Neural progenitor cell (in vitro differentiated cells): ENCODE data around the gene FOXO3B. TPM values are rescaled to one million over a fixed set of nuclear protein-coding genes. Genes with fewer than 3 reads are reported as not detected.
"Not testable (repeated sequence)": the region's sequence is repeated elsewhere in the genome, so short reads cannot be mapped to it uniquely, and the experiment has no call there.

Experiments used
- DNase-seq: peaks from one replicate; pipeline ENCODE4 v3.0.0-alpha.2; 2016; ENCODE audit warnings: low spot score
- H2AFZ ChIP-seq: fragments of 200-600 bp; sonication (generic); replicated peaks from 2 replicates; pipeline ENCODE4 v1.6.1; 2016; ENCODE audit warnings: antibody characterized with exemption
- H3F3A ChIP-seq: fragments of 200-600 bp; sonication (generic); 2 replicates; pipeline ENCODE4 v1.6.1; 2016; ENCODE audit warnings: antibody characterized with exemption, low read depth
- H3K27ac ChIP-seq: fragments of 200-600 bp; sonication (generic); 2 replicates; pipeline ENCODE4 v1.5.1; 2016; ENCODE audit warnings: mild to moderate bottlenecking
- H3K27me3 ChIP-seq: fragments of 200-600 bp; sonication (generic); 2 replicates; pipeline ENCODE4 v1.6.1; 2016; ENCODE audit warnings: mild to moderate bottlenecking, moderate library complexity
- H3K36me3 ChIP-seq: fragments of 200-600 bp; sonication (generic); 2 replicates; pipeline ENCODE4 v1.5.1; 2016
- H3K4me1 ChIP-seq: fragments of 200-600 bp; sonication (generic); 2 replicates; pipeline ENCODE4 v1.6.1; 2016; ENCODE audit warnings: mixed run types
- H3K4me2 ChIP-seq: fragments of 200-600 bp; sonication (generic); 2 replicates; pipeline ENCODE4 v1.6.1; 2016
- H3K4me3 ChIP-seq: fragments of 200-600 bp; sonication (generic); 2 replicates; pipeline ENCODE4 v1.5.1; 2016
- H3K79me2 ChIP-seq: fragments of 200-600 bp; sonication (generic); 2 replicates; pipeline ENCODE4 v1.6.1; 2016; ENCODE audit warnings: low read depth
- H3K9ac ChIP-seq: fragments of 200-600 bp; sonication (generic); 2 replicates; pipeline ENCODE4 v1.6.1; 2016
- H3K9me3 ChIP-seq: fragments of 200-600 bp; sonication (generic); 2 replicates; pipeline ENCODE4 v1.5.1; 2016; ENCODE audit warnings: low read depth
- H4K20me1 ChIP-seq: fragments of 200-600 bp; sonication (generic); 2 replicates; pipeline ENCODE4 v1.6.1; 2016; ENCODE audit warnings: low read depth
- H3K27ac Mint-ChIP-seq: 3 replicates; pipeline ENCODE4 v1.8.0; 2021; ENCODE audit warnings: mixed read lengths
- H3K27me3 Mint-ChIP-seq: 2 replicates; pipeline ENCODE4 v1.8.0; 2022; ENCODE audit warnings: low read depth, mild to moderate bottlenecking, inconsistent platforms, moderate library complexity, mixed read lengths; ENCODE audit not compliant: insufficient read depth
- H3K36me3 Mint-ChIP-seq: 3 replicates; pipeline ENCODE4 v1.8.0; 2021; ENCODE audit warnings: mixed read lengths
- H3K4me1 Mint-ChIP-seq: 3 replicates; pipeline ENCODE4 v1.8.0; 2021; ENCODE audit warnings: mixed read lengths
- H3K4me3 Mint-ChIP-seq: 3 replicates; pipeline ENCODE4 v1.8.0; 2021; ENCODE audit warnings: mild to moderate bottlenecking, moderate library complexity, mixed read lengths
- H3K9me3 Mint-ChIP-seq: 3 replicates; pipeline ENCODE4 v1.8.0; 2020; ENCODE audit warnings: mixed read lengths
- small RNA-seq: library from RNA; depleted of rRNA; stranded (forward); fragments of <200 nt; gene quantifications from one replicate; pipeline ENCODE3, GENCODE V24; 2015
- total RNA-seq: library from RNA; depleted of rRNA; stranded (reverse); fragments of >200 nt; gene quantifications from 2 replicates; pipeline ENCODE4 v1.2.3, GENCODE V29; 2015; ENCODE audit warnings: low replicate concordance

FOXO3B gene
- total RNA-seq, 1 donor from 2014 or later, result 9.4 TPM

- H3K27ac ChIP-seq, H3K4me3 Mint-ChIP-seq, H3K36me3 ChIP-seq, H3K9me3 ChIP-seq, H3K4me1 ChIP-seq, H3K27ac Mint-ChIP-seq, H2AFZ ChIP-seq, H3K4me3 ChIP-seq, H3K4me1 Mint-ChIP-seq, H3F3A ChIP-seq, H3K4me2 ChIP-seq, H3K27me3 ChIP-seq, H3K27me3 Mint-ChIP-seq, H3K36me3 Mint-ChIP-seq, H3K9me3 Mint-ChIP-seq, H3K9ac ChIP-seq, H4K20me1 ChIP-seq, H3K79me2 ChIP-seq, DNase-seq: not testable (repeated sequence)
Measured at GRCh38 chr17:18643124-18643523, 39.0 kb downstream of the FOXO3B start.

GRCh38 chr17:18638357-18638756, 43.8 kb downstream of the FOXO3B start:
- H3K9me3 Mint-ChIP-seq, H3K4me2 ChIP-seq, H3K27me3 ChIP-seq, H3K9ac ChIP-seq, H3K9me3 ChIP-seq, H3K27me3 Mint-ChIP-seq, H3K27ac ChIP-seq, H3K4me1 Mint-ChIP-seq, H3K4me3 ChIP-seq, H4K20me1 ChIP-seq, H3F3A ChIP-seq, H3K4me1 ChIP-seq, H3K27ac Mint-ChIP-seq, H2AFZ ChIP-seq, H3K36me3 Mint-ChIP-seq, H3K4me3 Mint-ChIP-seq, H3K36me3 ChIP-seq, H3K79me2 ChIP-seq, DNase-seq: not testable (repeated sequence)

- not testable (repeated sequence) for H3K36me3 ChIP-seq, DNase-seq, H3K9me3 Mint-ChIP-seq, H3K4me1 Mint-ChIP-seq, H3K9ac ChIP-seq, H2AFZ ChIP-seq, H3K27me3 ChIP-seq, H4K20me1 ChIP-seq, H3K79me2 ChIP-seq, H3K4me1 ChIP-seq, H3K27me3 Mint-ChIP-seq, H3F3A ChIP-seq, H3K9me3 ChIP-seq, H3K4me2 ChIP-seq, H3K27ac Mint-ChIP-seq, H3K4me3 ChIP-seq, H3K4me3 Mint-ChIP-seq, H3K36me3 Mint-ChIP-seq, H3K27ac ChIP-seq
Measured at GRCh38 chr17:18636237-18636636, 45.9 kb downstream of the FOXO3B start.

- H3K4me2 ChIP-seq, H3K9ac ChIP-seq, H3K4me1 ChIP-seq, H3K4me1 Mint-ChIP-seq, H3K36me3 ChIP-seq, H3F3A ChIP-seq, H4K20me1 ChIP-seq, H3K27me3 Mint-ChIP-seq, H3K9me3 Mint-ChIP-seq, H3K27ac Mint-ChIP-seq, H3K27me3 ChIP-seq, H3K4me3 Mint-ChIP-seq, H3K9me3 ChIP-seq, H3K36me3 Mint-ChIP-seq, H3K27ac ChIP-seq, H3K79me2 ChIP-seq, H2AFZ ChIP-seq, H3K4me3 ChIP-seq, DNase-seq: not testable (repeated sequence)
Measured at GRCh38 chr17:18635773-18636172, 46.3 kb downstream of the FOXO3B start.

DNA sequence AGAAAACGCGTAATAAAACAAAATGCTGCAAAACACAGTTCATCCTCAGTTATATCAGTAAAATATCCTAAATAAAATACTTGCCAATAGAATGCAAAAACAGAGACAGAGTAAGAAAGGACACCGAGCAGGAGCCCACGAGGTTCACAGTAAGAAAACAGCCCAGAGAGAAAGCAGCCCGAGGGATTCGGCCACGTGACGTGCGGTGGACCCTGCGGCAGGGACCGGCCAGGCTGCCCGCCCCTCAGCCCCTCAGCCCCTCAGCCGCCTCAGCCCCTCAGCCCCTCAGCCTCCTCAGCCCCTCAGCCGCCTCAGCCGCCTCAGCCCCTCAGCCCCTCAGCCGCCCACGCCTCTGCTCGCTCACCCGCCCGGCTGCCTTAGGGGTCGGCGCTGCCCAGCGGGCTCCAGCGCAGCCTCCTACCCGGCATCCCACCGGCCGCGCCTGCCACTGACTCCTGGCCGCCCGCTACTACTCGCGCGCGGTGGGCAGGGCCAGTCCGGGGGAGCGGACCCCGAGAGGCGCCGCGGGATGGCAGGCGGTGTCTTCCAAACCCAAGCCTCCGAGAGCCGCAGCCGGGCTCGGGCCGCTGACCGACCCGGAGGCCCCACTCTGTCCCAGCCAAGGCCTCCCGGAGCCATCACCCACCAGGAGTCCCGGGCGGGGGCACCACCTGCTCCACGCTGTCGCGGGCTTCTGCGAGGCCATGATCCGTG, 47.4 kb downstream of the FOXO3B start:
- not testable (repeated sequence) for H3K36me3 ChIP-seq, H3K27me3 Mint-ChIP-seq, H3K4me1 ChIP-seq, H3K4me1 Mint-ChIP-seq, DNase-seq, H3K27ac Mint-ChIP-seq, H3K9me3 ChIP-seq, H3K36me3 Mint-ChIP-seq, H3K9me3 Mint-ChIP-seq, H3K4me3 ChIP-seq, H4K20me1 ChIP-seq, H3K9ac ChIP-seq, H3K27me3 ChIP-seq, H3K4me2 ChIP-seq, H3F3A ChIP-seq, H3K79me2 ChIP-seq, H2AFZ ChIP-seq, H3K27ac ChIP-seq
- peak overlapping the region; percentile 60 for H3K4me3 Mint-ChIP-seq

Small RNA genes within 50 kb of the gene (small RNA-seq; reads per million reads assigned to genes)
- gene AC026271.2 (not detected), gene AC026271.4 (not detected)

Other genes starting within 250 kb of the FOXO3B start
- gene LGALS9C, start 205.5 kb downstream of the FOXO3B start, total RNA-seq, result not detected in 2 replicates
- gene TBC1D28, start 37.9 kb downstream of the FOXO3B start, total RNA-seq, result 0.09 TPM in 1 of 2 replicates, not detected in the other
- 0.15 and 0.24 TPM in 2 replicates for gene FBXW10, start 61.7 kb upstream of the FOXO3B start, total RNA-seq
- 33.0 and 49.6 TPM in 2 replicates for gene TVP23B, start 98.9 kb upstream of the FOXO3B start, total RNA-seq
- gene PRPSAP2, start 175.8 kb upstream of the FOXO3B start, total RNA-seq, result 100 and 145 TPM in 2 replicates